ENCODE data around the gene ADAMTSL3.
"Not testable (repeated sequence)": the region's sequence is repeated elsewhere in the genome, so short reads cannot be mapped to it uniquely, and the experiment has no call there.

ADAMTSL3 gene

GRCh38 chr15:84033793-84034553 is 380.1 kb downstream of the ADAMTSL3 start:
- Histone ChIP-seq H3K27ac (ENCODE audit: low read depth in 2 of 2, low read length in 2 of 2) (no peak overlapping the region), H3K9ac (ENCODE audit: low read depth in 1 of 2, low read length in 2 of 2) (no peak overlapping the region), H3K27me3 (ENCODE audit: control insufficient read depth in 2 of 2, insufficient read depth in 2 of 2, low read length in 2 of 2) (no peaks in the 10 kb centered on the region), H3K9me3 (ENCODE audit: control insufficient read depth in 2 of 2, low read length in 2 of 2) (no peaks in the 10 kb centered on the region), H3K4me1 (ENCODE audit: control insufficient read depth in 2 of 2, insufficient read depth in 2 of 2, low read length in 2 of 2) (peaks cover 0 to 4% of the 10 kb centered on the region in 2 donors), H3K4me3 (ENCODE audit: low read length in 2 of 2) (no peak overlapping the region), H3K36me3 (ENCODE audit: control insufficient read depth in 2 of 2, insufficient read depth in 2 of 2, low read length in 2 of 2) (no peaks in the 10 kb centered on the region)

GRCh38 chr15:84034578-84035398 is 380.9 kb downstream of the ADAMTSL3 start:
- no peak overlapping the region for H3K4me3 ChIP-seq (ENCODE audit: low read length in 2 of 2)
- no peaks in the 10 kb centered on the region for H3K27me3 ChIP-seq (ENCODE audit: control insufficient read depth in 2 of 2, insufficient read depth in 2 of 2, low read length in 2 of 2)
- peaks cover 0 to 4% of the 10 kb centered on the region in 2 donors for H3K4me1 ChIP-seq (ENCODE audit: control insufficient read depth in 2 of 2, insufficient read depth in 2 of 2, low read length in 2 of 2)
- no peak overlapping the region for H3K27ac ChIP-seq (ENCODE audit: low read depth in 2 of 2, low read length in 2 of 2)
- no peaks in the 10 kb centered on the region for H3K36me3 ChIP-seq (ENCODE audit: control insufficient read depth in 2 of 2, insufficient read depth in 2 of 2, low read length in 2 of 2)
- H3K9ac ChIP-seq (ENCODE audit: low read depth in 1 of 2, low read length in 2 of 2) = no peak overlapping the region
- no peaks in the 10 kb centered on the region for H3K9me3 ChIP-seq (ENCODE audit: control insufficient read depth in 2 of 2, low read length in 2 of 2)

GRCh38 chr15:84035399-84035766 is 381.5 kb downstream of the ADAMTSL3 start:
- H3K27ac ChIP-seq (ENCODE audit: low read depth in 2 of 2, low read length in 2 of 2) = no peak overlapping the region
- H3K9me3 ChIP-seq (ENCODE audit: control insufficient read depth in 2 of 2, low read length in 2 of 2) = no peaks in the 10 kb centered on the region
- no peak overlapping the region for H3K9ac ChIP-seq (ENCODE audit: low read depth in 1 of 2, low read length in 2 of 2)
- H3K4me3 ChIP-seq (ENCODE audit: low read length in 2 of 2) = no peak overlapping the region
- peaks cover 0 to 4% of the 10 kb centered on the region in 2 donors for H3K4me1 ChIP-seq (ENCODE audit: control insufficient read depth in 2 of 2, insufficient read depth in 2 of 2, low read length in 2 of 2)
- H3K36me3 ChIP-seq (ENCODE audit: control insufficient read depth in 2 of 2, insufficient read depth in 2 of 2, low read length in 2 of 2) = no peaks in the 10 kb centered on the region
- H3K27me3 ChIP-seq (ENCODE audit: control insufficient read depth in 2 of 2, insufficient read depth in 2 of 2, low read length in 2 of 2) = no peaks in the 10 kb centered on the region

- Histone ChIP-seq H3K4me3 (ENCODE audit: low read length in 2 of 2) (no peak overlapping the region), H3K9ac (ENCODE audit: low read depth in 1 of 2, low read length in 2 of 2) (no peak overlapping the region), H3K4me1 (ENCODE audit: control insufficient read depth in 2 of 2, insufficient read depth in 2 of 2, low read length in 2 of 2) (peaks cover 0 to 4% of the 10 kb centered on the region in 2 donors), H3K36me3 (ENCODE audit: control insufficient read depth in 2 of 2, insufficient read depth in 2 of 2, low read length in 2 of 2) (no peaks in the 10 kb centered on the region), H3K9me3 (ENCODE audit: control insufficient read depth in 2 of 2, low read length in 2 of 2) (no peaks in the 10 kb centered on the region), H3K27ac (ENCODE audit: low read depth in 2 of 2, low read length in 2 of 2) (no peak overlapping the region), H3K27me3 (ENCODE audit: control insufficient read depth in 2 of 2, insufficient read depth in 2 of 2, low read length in 2 of 2) (no peaks in the 10 kb centered on the region)
Observed at GRCh38 chr15:84037301-84037700, 383.4 kb downstream of the ADAMTSL3 start.

GRCh38 chr15:84042434-84043056 is 388.6 kb downstream of the ADAMTSL3 start:
- H3K4me3 ChIP-seq (ENCODE audit: low read length in 2 of 2); H3K9me3 ChIP-seq (ENCODE audit: control insufficient read depth in 2 of 2, low read length in 2 of 2); H3K36me3 ChIP-seq (ENCODE audit: control insufficient read depth in 2 of 2, insufficient read depth in 2 of 2, low read length in 2 of 2); H3K27ac ChIP-seq (ENCODE audit: low read depth in 2 of 2, low read length in 2 of 2); H3K27me3 ChIP-seq (ENCODE audit: control insufficient read depth in 2 of 2, insufficient read depth in 2 of 2, low read length in 2 of 2); H3K9ac ChIP-seq (ENCODE audit: low read depth in 1 of 2, low read length in 2 of 2); H3K4me1 ChIP-seq (ENCODE audit: control insufficient read depth in 2 of 2, insufficient read depth in 2 of 2, low read length in 2 of 2): not testable (repeated sequence)

GRCh38 chr15:84046064-84046637 is 392.2 kb downstream of the ADAMTSL3 start:
- Histone ChIP-seq H3K4me1 (ENCODE audit: control insufficient read depth in 2 of 2, insufficient read depth in 2 of 2, low read length in 2 of 2) (no peaks in the 10 kb centered on the region), H3K9me3 (ENCODE audit: control insufficient read depth in 2 of 2, low read length in 2 of 2) (no peaks in the 10 kb centered on the region)

GRCh38 chr15:84049480-84049879 is 395.6 kb downstream of the ADAMTSL3 start:
- not testable (repeated sequence) for H3K4me3 ChIP-seq (ENCODE audit: low read length in 2 of 2); H3K9ac ChIP-seq (ENCODE audit: low read depth in 1 of 2, low read length in 2 of 2); H3K4me1 ChIP-seq (ENCODE audit: control insufficient read depth in 2 of 2, insufficient read depth in 2 of 2, low read length in 2 of 2); H3K27ac ChIP-seq (ENCODE audit: low read depth in 2 of 2, low read length in 2 of 2); H3K9me3 ChIP-seq (ENCODE audit: control insufficient read depth in 2 of 2, low read length in 2 of 2); H3K36me3 ChIP-seq (ENCODE audit: control insufficient read depth in 2 of 2, insufficient read depth in 2 of 2, low read length in 2 of 2); H3K27me3 ChIP-seq (ENCODE audit: control insufficient read depth in 2 of 2, insufficient read depth in 2 of 2, low read length in 2 of 2)

More at GRCh38 chr15:84046064-84046637, 392.2 kb downstream of the ADAMTSL3 start:
- H3K27me3 ChIP-seq (ENCODE audit: control insufficient read depth in 2 of 2, insufficient read depth in 2 of 2, low read length in 2 of 2) = no peaks in the 10 kb centered on the region
- H3K4me3 ChIP-seq (ENCODE audit: low read length in 2 of 2) = no peak overlapping the region
- H3K9ac ChIP-seq (ENCODE audit: low read depth in 1 of 2, low read length in 2 of 2) = no peak overlapping the region
- H3K36me3 ChIP-seq (ENCODE audit: control insufficient read depth in 2 of 2, insufficient read depth in 2 of 2, low read length in 2 of 2) = no peaks in the 10 kb centered on the region
- no peak overlapping the region for H3K27ac ChIP-seq (ENCODE audit: low read depth in 2 of 2, low read length in 2 of 2)

- H3K4me3 ChIP-seq (ENCODE audit: low read length in 2 of 2) = no peak overlapping the region
- no peaks in the 10 kb centered on the region for H3K36me3 ChIP-seq (ENCODE audit: control insufficient read depth in 2 of 2, insufficient read depth in 2 of 2, low read length in 2 of 2)
- H3K27me3 ChIP-seq (ENCODE audit: control insufficient read depth in 2 of 2, insufficient read depth in 2 of 2, low read length in 2 of 2) = no peaks in the 10 kb centered on the region
- no peak overlapping the region for H3K9ac ChIP-seq (ENCODE audit: low read depth in 1 of 2, low read length in 2 of 2)
- no peaks in the 10 kb centered on the region for H3K9me3 ChIP-seq (ENCODE audit: control insufficient read depth in 2 of 2, low read length in 2 of 2)
- H3K27ac ChIP-seq (ENCODE audit: low read depth in 2 of 2, low read length in 2 of 2) = no peak overlapping the region
- no peaks in the 10 kb centered on the region for H3K4me1 ChIP-seq (ENCODE audit: control insufficient read depth in 2 of 2, insufficient read depth in 2 of 2, low read length in 2 of 2)
Observed at GRCh38 chr15:84050076-84050475, 396.2 kb downstream of the ADAMTSL3 start.

GRCh38 chr15:84051146-84051545 is 397.2 kb downstream of the ADAMTSL3 start:
- H3K9ac ChIP-seq (ENCODE audit: low read depth in 1 of 2, low read length in 2 of 2); H3K4me3 ChIP-seq (ENCODE audit: low read length in 2 of 2); H3K4me1 ChIP-seq (ENCODE audit: control insufficient read depth in 2 of 2, insufficient read depth in 2 of 2, low read length in 2 of 2); H3K9me3 ChIP-seq (ENCODE audit: control insufficient read depth in 2 of 2, low read length in 2 of 2); H3K36me3 ChIP-seq (ENCODE audit: control insufficient read depth in 2 of 2, insufficient read depth in 2 of 2, low read length in 2 of 2); H3K27ac ChIP-seq (ENCODE audit: low read depth in 2 of 2, low read length in 2 of 2); H3K27me3 ChIP-seq (ENCODE audit: control insufficient read depth in 2 of 2, insufficient read depth in 2 of 2, low read length in 2 of 2): not testable (repeated sequence)

- not testable (repeated sequence) for H3K4me1 ChIP-seq (ENCODE audit: control insufficient read depth in 2 of 2, insufficient read depth in 2 of 2, low read length in 2 of 2); H3K9ac ChIP-seq (ENCODE audit: low read depth in 1 of 2, low read length in 2 of 2); H3K36me3 ChIP-seq (ENCODE audit: control insufficient read depth in 2 of 2, insufficient read depth in 2 of 2, low read length in 2 of 2); H3K4me3 ChIP-seq (ENCODE audit: low read length in 2 of 2); H3K27me3 ChIP-seq (ENCODE audit: control insufficient read depth in 2 of 2, insufficient read depth in 2 of 2, low read length in 2 of 2); H3K27ac ChIP-seq (ENCODE audit: low read depth in 2 of 2, low read length in 2 of 2); H3K9me3 ChIP-seq (ENCODE audit: control insufficient read depth in 2 of 2, low read length in 2 of 2)
Observed at GRCh38 chr15:84054544-84054943, 400.6 kb downstream of the ADAMTSL3 start.

Measured in mucosa of rectum (tissue), 2 donors.